ENCODE measurements around the gene ST8SIA5.

- no peak for TF ChIP-seq EGR1 (IDR thresholded peaks at IDR 0.05)
- TF ChIP-seq TAF1 (IDR thresholded peaks at IDR 0.05; ENCODE audit: low read depth): no peak
- TF ChIP-seq MAX (IDR thresholded peaks at IDR 0.05): no peak
- no peak for TF ChIP-seq CEBPB (IDR thresholded peaks at IDR 0.05)
- no peak for TF ChIP-seq EP300 (IDR thresholded peaks at IDR 0.05; ENCODE audit: borderline replicate concordance)
- TF ChIP-seq CREB1 (IDR thresholded peaks at IDR 0.05; ENCODE audit: low read depth): no peak
- no peak for TF ChIP-seq RAD21 (IDR thresholded peaks at IDR 0.05; ENCODE audit: low read depth)
These were observed 24.7 kb downstream of the ST8SIA5 start for GRCh38 chr18:46732201-46732600.
